ENCODE data around the gene SOCS1.
A peak's percentile ranks its signal among the peaks of the same experiment; 100 is the strongest.

SOCS1 gene

DNA sequence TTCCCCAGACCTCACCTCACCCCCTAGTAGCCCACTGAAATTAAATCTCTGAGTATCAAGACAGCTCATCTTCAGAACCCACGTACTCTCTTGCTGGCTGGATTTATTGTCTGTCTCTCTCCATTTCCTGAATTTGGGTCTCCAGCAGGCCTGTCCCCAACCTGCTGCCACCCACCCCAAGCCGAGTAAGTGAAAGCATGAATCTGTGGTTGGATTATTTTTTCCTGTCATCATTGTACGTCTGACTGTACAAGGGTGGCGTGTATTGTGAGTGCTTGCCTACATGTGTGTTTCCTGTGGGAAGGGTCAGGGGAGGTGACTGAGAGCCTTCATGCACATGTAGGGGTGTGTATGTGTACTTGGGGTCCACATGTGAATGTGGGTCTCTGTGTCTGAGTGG is 7.7 kb upstream of the SOCS1 start:
- DNase-seq: no peak

DNA sequence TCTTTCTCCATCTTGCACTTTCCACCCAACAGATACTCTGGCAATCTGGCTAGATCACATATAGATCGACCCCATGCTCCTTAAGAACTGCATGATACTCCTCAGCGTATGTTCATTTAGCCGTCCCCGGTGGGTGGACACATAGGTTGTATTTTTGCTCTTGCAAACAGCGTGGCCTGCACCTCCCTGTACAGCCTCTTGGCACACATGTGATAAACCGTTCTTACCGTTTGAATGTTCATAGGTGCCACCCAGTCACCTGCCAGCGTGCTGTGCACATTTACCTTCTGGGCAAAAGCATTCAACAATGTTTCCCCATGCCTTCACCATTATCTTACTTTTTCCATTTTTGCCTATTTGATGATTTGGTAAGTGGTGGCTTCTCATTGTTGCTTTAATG is 6.9 kb upstream of the SOCS1 start:
- DNase-seq: no peak

DNA sequence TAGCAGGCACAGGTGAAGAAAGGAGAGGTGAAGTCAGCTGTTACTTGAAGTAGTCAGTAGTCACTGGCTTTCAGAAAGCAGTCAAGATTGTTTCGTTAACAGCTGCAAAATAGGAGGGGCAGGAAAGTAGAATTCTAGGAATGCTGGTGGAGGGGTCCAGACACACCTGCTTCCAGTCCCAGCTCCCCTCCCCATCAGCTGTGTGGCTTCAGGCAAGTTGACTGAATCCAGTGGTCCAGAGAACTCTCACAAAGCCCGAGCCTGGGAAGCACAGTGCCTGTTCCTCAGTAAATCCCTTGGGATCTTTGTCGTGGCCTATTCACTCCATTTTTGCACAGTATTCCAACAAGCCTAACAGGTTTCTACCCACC is 4.6 kb upstream of the SOCS1 start:
- DNase-seq: no peak

DNA sequence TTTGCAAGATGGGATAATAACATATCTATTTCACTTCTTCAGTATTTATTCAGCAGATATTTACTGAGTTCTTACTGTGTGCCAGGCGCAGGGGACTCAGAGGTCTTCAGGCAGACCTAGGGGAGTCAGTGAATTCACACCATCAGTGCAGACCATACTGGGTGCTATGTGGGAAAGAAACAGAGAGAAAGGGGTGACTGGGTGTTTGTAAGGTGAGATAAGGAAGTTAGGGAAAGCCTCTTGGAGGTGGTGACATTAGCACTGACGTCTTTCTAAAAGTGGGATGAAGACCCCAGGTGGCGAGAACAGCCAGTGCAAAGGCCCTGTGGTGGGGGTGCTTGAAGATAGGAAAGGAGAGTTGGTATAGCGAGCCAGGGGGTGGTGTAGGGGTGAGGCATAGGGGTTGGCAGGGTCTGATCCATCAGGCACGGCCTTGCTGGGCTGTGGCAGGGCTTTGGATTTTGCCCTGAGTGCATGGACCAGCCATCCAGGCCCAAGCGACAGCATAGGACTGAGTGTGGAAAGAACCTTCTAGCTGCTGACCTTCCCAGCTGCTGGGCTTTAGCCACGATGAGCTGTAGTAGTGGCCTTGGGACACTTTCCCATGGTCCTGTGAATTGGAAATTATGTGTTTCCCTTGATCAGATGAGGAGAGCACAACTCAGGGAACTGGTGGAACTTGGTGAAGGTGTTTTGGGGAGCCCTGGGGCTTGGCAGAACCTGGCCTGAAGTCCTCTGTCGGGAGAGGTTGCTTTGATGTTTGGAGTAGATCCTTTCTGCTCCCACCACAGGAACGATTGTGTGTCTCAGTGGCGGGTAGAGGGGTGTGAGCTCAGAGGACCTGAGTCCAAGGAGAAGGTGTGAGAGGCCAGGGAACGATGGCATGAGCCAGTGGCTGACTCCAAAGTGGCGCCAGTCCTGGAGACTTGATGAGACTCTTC is 3.9 kb upstream of the SOCS1 start:
- no peak for DNase-seq

DNA sequence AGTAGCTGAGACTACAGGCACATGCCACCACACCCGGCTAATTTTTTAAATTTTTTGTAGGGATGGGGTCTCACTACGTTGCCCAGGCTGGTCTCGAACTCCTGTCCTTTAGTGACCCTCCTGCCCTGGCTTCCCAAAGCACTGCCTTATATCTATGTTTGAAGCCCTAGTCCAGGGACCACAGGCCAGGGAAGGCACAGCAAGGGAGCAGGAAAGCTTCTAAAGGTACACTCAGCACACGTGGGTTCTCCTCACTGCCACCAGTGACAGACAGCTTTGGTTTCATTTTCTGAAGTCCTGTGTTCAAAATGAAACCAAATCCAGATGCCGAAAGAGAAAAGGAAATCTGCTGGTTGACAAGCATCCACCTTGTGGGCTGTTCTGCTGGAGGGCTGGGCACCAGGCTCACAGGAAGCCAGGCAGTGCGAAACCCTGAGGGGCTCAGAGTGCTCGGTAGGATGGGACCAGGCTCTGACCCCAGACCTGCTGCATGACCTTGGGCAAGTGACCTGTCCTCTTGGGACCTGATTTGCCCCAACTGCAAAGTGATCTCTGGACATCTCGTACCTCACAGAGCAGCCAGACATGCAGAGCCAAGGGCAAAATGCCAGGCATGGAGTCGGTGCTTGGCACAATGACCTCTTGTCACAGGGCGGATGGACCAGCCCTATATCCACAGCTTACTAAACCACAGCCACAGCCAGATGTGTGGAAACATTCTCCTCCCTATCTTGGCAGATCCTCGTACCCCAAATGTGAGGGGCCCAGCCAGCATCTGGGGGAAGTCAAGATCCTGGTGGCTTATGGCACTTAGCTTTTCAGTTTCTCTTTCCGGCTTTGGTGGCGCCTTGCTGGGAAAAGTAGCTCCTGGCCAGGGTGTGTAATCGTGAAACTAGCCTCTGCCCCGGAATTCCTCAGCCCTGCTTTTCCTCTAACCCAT is 2.8 kb upstream of the SOCS1 start:
- DNase-seq: peak in 47 of 58 donors; percentile 5 to 90 (median 36)

DNA sequence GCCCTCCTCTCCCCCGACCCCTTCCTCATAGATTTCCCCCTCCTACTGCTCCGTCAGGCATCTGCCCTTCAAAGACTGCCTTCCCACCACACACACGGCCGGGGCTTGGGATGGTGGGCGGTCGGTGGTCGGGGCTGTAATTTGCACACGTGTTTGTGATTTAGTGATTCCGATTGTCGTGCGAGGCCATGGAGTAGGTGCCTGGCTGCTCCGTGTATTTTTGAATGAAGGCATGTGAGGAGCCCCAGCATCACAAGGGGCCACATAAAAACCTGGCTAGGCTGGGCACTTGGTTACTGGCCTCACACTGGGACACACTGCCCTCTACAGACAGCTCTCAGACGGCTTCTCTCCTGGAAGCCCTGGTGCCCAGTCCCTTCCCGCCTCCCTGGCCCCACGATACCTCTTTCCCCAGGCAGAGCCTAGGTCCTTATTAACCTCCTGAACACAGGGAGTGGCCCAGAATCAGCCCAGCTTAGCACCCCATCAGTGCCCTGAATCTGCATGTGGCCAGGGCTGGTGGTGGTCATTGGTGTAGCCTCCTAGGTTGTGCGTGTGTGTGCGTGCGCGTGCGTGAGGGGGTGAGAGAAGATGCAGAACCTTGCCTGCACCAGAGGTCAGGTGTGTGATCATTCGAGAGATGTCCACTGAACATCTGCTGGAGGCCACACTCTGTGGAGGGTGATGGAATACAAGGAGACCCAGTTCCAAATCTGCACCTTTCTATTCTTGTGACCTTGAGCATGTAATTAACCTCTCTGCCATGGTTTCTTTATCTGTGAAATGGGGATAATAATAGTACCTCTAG is 1.3 kb upstream of the SOCS1 start:
- peak in 53 of 58 donors; percentile 6 to 80 (median 47) for DNase-seq

DNA sequence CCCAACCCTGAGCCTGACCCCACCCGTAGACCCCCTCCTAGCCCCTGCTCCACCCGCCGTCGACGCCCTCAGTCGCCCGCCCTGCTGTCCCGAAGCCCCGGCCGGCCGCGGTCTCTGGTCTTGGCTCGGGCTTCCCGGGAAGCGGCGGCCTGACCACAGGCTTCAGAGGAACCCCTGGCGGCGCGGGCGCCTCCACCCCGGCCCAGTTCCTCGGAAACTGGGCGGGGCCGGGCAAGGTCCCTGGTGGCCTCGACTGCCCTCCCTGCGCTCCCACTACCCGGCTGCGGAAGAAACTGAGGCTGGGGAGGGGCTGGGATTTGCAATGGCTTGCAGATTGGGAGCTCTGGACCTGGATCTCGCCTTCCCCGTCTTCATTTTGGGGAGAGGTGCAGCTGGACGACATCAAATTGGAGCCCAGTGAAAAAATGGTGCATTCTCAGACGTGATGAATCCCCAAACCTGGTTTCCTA is 692 bp upstream of the SOCS1 start:
- peak in 14 of 58 donors; percentile 16 to 54 (median 37) for DNase-seq

DNA sequence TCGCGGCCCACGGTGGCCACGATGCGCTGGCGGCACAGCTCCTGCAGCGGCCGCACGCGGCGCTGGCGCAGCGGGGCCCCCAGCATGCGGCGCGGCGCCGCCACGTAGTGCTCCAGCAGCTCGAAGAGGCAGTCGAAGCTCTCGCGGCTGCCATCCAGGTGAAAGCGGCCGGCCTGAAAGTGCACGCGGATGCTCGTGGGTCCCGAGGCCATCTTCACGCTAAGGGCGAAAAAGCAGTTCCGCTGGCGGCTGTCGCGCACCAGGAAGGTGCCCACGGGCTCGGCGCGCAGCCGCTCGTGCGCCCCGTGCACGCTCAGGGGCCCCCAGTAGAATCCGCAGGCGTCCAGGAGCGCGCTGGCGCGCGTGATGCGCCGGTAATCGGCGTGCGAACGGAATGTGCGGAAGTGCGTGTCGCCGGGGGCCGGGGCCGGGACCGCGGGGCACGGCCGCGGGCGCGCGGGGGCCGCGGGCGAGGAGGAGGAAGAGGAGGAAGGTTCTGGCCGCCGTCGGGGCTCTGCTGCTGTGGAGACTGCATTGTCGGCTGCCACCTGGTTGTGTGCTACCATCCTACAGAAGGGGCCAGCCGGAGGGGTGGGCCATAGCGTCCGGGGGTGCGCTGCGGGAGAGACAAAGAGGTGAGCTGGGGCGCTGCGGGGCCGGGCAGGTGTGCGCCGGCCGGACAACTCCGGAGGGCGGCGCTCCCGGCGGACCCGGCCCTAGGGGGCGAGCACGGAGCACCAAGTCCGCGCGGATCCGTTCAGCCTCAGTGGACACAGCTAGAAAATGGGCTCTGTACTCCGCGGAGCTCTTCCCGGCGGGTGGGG is 879 bp downstream of the SOCS1 start:
- peak in 7 of 58 donors; percentile 14 to 54 (median 24) for DNase-seq

DNA sequence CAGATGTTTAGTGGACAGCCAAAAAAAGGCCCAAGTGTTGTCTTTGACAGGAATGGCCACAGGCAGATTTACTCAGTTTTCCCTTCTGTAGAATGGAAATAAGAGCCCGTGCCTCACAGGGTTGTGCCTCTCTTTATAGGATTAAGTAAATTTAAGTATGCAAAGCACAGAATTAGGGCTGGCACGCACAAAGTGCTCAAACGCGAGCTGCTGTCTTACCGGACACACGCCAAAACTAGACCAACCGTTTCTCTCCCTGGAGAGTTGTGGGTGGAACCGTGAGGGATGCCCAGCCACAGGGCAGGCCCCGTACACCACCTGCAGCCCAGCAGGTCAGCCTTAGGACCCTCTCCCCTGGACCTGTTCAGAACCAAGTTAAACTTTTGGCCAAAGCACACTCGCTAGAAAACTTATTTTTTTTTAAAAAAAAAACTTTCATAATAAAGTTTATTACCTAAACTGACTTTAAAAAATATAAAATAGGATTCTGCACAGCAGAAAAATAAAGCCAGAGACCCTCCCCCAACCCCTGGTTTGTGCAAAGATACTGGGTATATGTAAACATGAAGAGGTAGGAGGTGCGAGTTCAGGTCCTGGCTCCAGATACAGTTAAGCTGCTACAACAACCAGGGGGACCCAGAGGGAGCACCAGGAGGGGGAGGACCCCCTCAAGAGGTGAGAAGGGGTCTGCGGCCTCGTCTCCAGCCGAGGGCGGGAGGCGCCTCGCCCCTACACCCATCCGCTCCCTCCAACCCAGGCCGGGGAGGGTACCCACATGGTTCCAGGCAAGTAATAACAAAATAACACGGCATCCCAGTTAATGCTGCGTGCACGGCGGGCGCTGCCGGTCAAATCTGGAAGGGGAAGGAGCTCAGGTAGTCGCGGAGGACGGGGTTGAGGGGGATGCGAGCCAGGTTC is 1.8 kb downstream of the SOCS1 start:
- DNase-seq: no peak

DNA sequence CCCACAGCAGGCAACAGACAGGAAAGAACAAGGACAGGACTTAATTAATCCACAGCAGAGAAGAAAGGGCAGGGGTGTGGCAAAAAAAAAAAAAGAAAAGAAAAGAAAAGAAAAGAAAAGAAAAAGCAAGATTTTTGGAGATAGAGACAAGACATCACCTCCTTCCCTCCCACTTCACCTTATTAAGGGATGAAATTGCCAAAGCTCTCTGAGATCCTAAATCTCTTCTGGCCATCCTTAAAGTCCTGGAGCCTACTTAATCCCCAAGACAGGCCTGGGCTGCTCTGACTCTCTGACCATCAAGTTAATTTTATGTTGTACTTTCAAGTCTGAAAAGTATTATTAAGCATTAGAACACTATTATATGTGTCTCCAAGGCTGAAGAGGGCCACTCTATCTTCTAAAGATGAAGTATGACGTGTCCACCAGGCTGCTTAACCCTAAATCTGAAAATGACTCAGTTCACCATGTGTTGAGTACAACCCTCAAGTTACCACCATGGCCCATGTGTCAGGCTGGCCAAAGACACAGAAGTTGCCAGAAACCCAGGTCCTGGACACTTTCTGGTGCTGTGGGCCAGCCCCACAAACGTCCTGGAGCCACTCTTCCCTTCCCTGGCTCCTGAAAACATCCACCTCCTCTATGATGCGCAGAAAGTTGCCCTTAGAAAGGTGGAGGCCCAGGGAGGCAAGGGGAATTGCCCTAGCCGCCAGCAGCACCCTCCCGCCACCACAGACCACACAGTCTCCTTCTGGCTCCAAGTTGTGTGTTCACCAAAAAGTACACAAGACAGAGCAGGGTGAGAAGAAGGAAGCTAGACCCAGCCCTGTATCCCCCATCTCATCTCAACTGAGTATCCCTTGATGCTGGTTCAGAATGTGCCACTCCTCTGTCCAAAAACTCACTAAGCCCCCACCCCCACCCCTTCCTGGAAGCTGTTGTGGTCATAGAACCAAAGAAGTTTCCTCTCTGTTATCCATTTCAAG is 2.7 kb downstream of the SOCS1 start:
- DNase-seq: no peak

DNA sequence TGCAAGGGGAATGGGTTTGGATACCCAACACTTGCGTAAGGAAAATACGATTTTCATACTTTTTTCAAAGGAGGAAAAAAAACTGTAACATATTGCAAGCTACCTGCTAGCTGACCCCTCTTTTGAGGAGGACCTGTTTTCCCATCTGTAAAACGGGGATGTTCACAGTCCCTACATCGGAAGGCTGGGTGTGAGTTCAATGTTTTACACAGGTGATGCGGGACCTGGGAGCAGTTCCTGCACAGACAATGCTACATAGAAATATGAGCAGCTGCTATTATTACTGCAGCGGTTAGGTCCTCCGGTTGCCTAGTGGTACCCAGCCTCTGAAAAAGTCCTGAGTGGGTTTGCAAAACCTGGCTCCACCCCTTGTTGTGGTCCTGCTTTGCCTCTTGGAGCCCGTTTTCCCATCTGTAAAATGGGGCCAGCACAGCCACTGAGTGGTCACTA is 3.5 kb downstream of the SOCS1 start:
- no peak for DNase-seq

DNA sequence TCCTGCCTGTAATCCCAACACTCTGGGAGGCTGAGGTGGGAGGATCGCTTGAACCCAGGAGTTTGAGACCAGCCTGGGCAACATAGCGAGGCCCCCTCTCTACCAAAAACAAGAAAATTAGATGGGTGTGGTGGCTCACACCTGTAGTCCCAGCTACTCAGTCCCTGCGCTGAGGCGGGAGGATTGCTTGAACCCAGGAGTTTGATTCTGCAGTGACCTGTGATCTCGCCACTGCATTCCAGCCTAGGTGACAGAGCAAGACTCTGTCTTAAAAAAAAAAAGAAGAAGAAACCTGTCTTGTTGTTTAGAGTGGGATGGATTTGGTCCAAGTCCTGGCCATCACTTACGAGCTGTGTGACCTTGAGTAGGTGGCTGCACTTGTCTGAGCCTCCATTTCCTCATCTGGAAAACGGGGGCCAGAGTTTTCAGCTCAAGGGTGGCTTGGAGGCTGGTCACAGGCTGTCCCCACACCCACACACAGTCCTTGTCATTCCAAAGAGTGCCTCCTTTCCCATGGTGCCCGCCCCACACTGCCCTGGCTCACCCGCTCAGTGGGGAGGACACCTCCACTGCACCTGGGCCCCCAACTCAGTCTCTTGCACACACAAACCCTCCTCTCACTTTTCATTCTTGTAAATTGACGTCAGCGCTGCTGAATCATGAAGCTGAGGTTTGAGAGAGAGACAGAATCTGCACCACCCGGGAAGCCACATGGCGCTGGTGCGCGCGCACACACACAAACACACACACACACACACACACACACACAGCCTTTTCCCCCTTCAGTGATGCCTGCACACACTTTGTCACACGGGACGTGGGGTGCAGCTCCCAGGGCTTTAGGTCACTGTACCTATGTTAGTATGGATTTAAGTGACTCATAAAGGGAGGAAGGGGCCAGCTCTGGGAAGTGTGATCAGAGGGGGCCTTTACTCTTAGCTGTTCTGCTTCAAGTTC is 4.2 kb downstream of the SOCS1 start:
- DNase-seq: peak in 1 of 58 donors; percentile 13

DNA sequence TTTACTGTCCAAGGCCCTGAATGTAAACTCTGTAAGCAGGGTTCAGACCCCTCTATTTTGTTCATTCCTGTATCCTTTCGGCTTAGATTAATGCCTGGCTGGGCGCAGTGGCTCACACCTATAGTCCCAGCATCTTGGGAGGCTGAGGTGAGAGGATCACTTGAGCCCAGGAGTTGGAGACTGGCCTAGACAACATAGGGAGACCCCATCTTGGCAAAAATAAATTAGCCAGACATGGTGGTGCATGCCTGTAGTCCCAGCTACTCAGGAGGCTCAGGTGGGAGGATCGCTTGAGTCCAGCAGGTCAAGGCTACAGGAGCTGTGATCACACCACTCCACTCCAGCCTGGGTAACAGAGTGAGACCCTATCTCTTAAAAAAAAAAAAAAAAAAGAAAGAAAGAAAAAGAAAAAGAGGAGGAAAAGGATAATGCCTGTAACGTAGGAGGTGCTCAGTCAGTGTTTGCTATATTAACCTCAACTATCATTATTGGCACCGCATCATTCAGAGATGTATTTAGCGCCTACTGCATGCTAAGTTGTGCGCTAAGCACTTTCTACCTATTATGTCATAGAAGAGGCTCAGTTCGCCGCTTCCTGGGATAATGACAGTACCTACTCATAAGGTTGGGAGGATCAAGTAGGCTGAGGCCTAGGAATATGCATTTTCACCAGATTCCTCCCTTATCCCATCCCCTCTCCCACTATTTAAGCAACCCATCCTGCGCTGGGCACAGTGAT is 5.0 kb downstream of the SOCS1 start:
- DNase-seq: no peak

DNA sequence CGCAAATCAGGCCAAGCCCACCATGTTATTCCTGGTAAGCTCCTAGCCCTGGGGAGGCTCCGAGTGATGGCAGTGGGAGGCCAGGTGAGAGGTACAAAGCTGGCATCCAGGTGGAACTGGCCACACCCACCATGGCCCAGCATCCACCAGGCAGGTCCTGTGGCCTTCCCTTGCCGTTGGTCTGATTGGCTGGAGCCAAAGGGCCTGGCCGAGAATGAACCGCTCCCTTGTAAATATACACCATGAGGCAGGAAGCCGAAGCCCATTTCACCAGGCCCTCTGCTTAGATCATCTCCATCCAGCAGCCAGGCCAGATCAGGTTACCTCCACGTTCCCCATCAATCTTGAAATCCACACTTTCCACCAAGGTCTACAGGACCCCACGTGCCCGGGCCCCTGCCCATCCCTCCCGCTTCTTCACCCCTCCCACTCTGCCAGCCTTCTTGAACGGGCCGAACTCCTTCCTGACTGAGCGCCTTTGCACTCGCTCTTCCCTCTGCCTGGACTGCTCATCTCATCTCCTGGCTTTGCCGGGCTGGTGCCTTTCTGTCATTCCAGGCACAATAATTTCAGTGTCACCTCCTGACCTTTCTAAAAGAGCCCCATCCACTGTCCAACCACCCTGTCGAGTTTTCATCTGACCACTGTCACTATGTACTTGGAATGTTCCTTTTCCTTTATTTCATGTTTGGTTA is 5.8 kb downstream of the SOCS1 start:
- no peak for DNase-seq

Measured in anterior cingulate cortex (tissue), 58 donors.